Fibroblast of lung (primary cell): ENCODE data around the gene TMCO5A.

Source experiments
- CTCF ChIP-seq, 2 donors: IDR thresholded peaks in 1 of 2; conservative IDR thresholded peaks in 1 of 2; 1 replicate in 1 of 2; 2 replicates in 1 of 2; pipeline ENCODE4 v1.5.1; 2011 to 2012; ENCODE audit warnings: low read length in 2 of 2, control low read depth in 1 of 2, inconsistent platforms in 1 of 2, low read depth in 1 of 2, mild to moderate bottlenecking in 1 of 2
- EZH2 ChIP-seq: IDR thresholded peaks from 2 replicates; pipeline ENCODE4 v1.5.1; 2012; ENCODE audit warnings: low read length, control low read depth, mild to moderate bottlenecking; ENCODE audit errors: missing control alignments

- no peak for TF ChIP-seq CTCF (conservative IDR thresholded peaks at IDR 0.05 in 1 of 2, IDR thresholded peaks at IDR 0.05 in 1 of 2; ENCODE audit: low read depth in 1 of 2, low read length in 2 of 2)
- no peak for TF ChIP-seq EZH2
These were observed 7.3 kb downstream of the TMCO5A start for GRCh38 chr15:37941779-37942178.
